Right lobe of liver (tissue), 6 donors: ENCODE measurements around the gene TPT1. TPM values are rescaled to one million over a fixed set of nuclear protein-coding genes. Genes with fewer than 3 reads are reported as not detected.
"Not testable (repeated sequence)": the region's sequence is repeated elsewhere in the genome, so short reads cannot be mapped to it uniquely, and the experiment has no call there.

Experiments
- ATAC-seq, 4 donors: fragments of 200-7000 bp; cut with Tn5 transposase; one replicate each; pipeline ENCODE4 v1.9.1; 2020; ENCODE audit warnings: mild to moderate bottlenecking in 4 of 4, moderate library complexity in 4 of 4
- DNase-seq, 3 donors: peaks; one replicate each; pipeline ENCODE4 v3.0.0-alpha.2; 2020
- H3K27ac ChIP-seq, 3 donors: fragments of 200-600 bp; one replicate each; pipeline ENCODE4 v1.8.0; 2022
- H3K27me3 ChIP-seq, 2 donors: fragments of 200-600 bp; one replicate each; pipeline ENCODE4 v1.8.0; 2022
- H3K36me3 ChIP-seq, 4 donors: fragments of 200-600 bp; sonication (generic) in 1 of 4; one replicate each; pipeline versions ENCODE4 v1.5.1 to v1.8.0; 2017 to 2022; ENCODE audit warnings: control low read depth in 1 of 4
- H3K4me1 ChIP-seq, 4 donors: fragments of 200-600 bp; sonication (generic) in 1 of 4; one replicate each; pipeline versions ENCODE4 v1.5.1 to v1.8.0; 2017 to 2022; ENCODE audit warnings: control low read depth in 1 of 4
- H3K4me3 ChIP-seq, 3 donors: fragments of 200-600 bp; one replicate each; pipeline ENCODE4 v1.8.0; 2022
- H3K9me3 ChIP-seq, 4 donors: fragments of 200-600 bp; sonication (generic) in 1 of 4; one replicate each; pipeline versions ENCODE4 v1.5.1 to v1.8.0; 2017 to 2022; ENCODE audit warnings: control low read depth in 1 of 4
- POLR2A ChIP-seq: fragments of 450-650 bp; IDR thresholded peaks from one replicate; pipeline ENCODE4 v1.6.1; 2017; ENCODE audit warnings: antibody characterized with exemption, mild to moderate bottlenecking
- WGBS: methylation state at CpG from one replicate; pipeline ENCODE4 v1.1.6; 2018; ENCODE audit warnings: low coverage, low lambda C conversion rate; ENCODE audit not compliant: insufficient coverage; ENCODE audit errors: missing lambda C conversion rate; 5-methylcytosine and 5-hydroxymethylcytosine counted together
- intact Hi-C, 2 donors: fragments of 100-400 bp; cut with DNase I; formaldehyde crosslinking; loops; one replicate each; pipeline versions ENCODE4 v1.11.2 to v1.14.1; 2022
- total RNA-seq, 6 experiments: library from RNA; depleted of rRNA in 2 of 6; stranded (reverse); fragments of >200 nt in 2 of 6; fragmentation: NEBNext Ultra II Directional in 3 of 6; extraction: Animal tissue kit (Norgen Biotek cat#: 25700) in 3 of 6; gene quantifications; one replicate each; pipeline versions ENCODE4 v1.1.0 to v1.2.4, GENCODE V29; 2016 to 2023
- TF ChIP-seq, protein P1 (sequence below), 4 donors: fragments of 200-600 bp in 3 of 4; fragments of 450-650 bp in 1 of 4; IDR thresholded peaks; one replicate each; pipeline versions ENCODE4 v1.5.1 to v1.8.0; 2016 to 2022; ENCODE audit warnings: antibody characterized with exemption in 4 of 4, mild to moderate bottlenecking in 2 of 4
- donor health status: DM: no; HTN: yes; CAD: no.
- donor health status: DM: no; HTN: no; CAD: no.
- donor health status: DM: no; HTN: no; CAD: no.
- donor health status: DM: no; HTN: yes; CAD: no.
- donor health status: DM: no; HTN: yes; CAD: no.

TPT1 gene
- total RNA-seq, 6 experiments from 2014 or later, result 1,466 to 3,393 (median 2,295) TPM

- Histone ChIP-seq H3K36me3 (no peaks in the 10 kb centered on the region), H3K27ac (no peak overlapping the region), H3K4me1 (peaks cover 0 to 9% (median 0%) of the 10 kb centered on the region in 4 donors), H3K9me3 (no peaks in the 10 kb centered on the region), H3K4me3 (no peak overlapping the region), H3K27me3 (no peaks in the 10 kb centered on the region)
- DNase-seq (no peak), ATAC-seq (no peak)
- 100% methylated on average over 3 of the region's 5 CpGs for WGBS
- intact Hi-C loops, result no loop called here
- TF ChIP-seq, protein P1, sequence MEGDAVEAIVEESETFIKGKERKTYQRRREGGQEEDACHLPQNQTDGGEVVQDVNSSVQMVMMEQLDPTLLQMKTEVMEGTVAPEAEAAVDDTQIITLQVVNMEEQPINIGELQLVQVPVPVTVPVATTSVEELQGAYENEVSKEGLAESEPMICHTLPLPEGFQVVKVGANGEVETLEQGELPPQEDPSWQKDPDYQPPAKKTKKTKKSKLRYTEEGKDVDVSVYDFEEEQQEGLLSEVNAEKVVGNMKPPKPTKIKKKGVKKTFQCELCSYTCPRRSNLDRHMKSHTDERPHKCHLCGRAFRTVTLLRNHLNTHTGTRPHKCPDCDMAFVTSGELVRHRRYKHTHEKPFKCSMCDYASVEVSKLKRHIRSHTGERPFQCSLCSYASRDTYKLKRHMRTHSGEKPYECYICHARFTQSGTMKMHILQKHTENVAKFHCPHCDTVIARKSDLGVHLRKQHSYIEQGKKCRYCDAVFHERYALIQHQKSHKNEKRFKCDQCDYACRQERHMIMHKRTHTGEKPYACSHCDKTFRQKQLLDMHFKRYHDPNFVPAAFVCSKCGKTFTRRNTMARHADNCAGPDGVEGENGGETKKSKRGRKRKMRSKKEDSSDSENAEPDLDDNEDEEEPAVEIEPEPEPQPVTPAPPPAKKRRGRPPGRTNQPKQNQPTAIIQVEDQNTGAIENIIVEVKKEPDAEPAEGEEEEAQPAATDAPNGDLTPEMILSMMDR (IDR thresholded peaks at IDR 0.05), result no peak
- TF ChIP-seq POLR2A, result no peak
These were observed 44.3 kb upstream of the TPT1 start for GRCh38 chr13:45385320-45385719.

DNA sequence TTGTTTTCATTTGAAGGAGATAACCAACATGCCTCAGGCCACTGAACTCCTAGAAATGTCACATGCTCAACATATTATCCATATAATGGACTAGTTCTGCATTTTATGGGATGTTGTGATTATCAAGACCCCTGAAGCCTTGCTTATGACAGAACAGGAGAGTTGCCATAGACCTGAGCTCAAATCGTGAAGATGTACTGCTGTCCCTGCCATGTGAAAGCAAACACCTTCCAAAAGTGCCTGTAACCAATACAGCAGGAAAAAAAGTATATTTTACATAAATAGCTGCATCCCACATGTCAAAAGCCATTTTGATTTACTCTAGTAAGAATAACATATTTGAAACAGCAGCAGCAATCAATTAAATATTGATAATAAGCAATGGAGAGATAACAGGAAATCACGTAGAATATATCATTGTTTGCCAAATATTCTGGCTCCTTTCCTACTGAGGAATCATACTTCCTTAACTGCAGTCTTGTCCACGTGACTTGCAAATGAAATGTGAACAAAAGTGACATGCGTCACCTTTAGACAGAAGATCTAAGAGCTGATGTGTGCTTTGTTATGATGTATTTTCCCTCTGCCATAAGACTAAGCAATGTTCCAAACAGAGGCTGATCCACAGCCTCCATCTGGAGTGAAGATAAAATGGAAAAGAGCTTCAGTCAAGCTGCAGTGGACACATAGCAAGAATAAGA lies 43.6 kb upstream of the TPT1 start:
- WGBS, result 61% methylated on average over 4 of the region's 4 CpGs
- ATAC-seq (no peak), DNase-seq (no peak)
- Histone ChIP-seq H3K27me3 (no peaks in the 10 kb centered on the region), H3K9me3 (no peaks in the 10 kb centered on the region), H3K36me3 (no peaks in the 10 kb centered on the region), H3K4me3 (no peak overlapping the region), H3K27ac (no peak overlapping the region), H3K4me1 (peaks cover 0 to 9% (median 0%) of the 10 kb centered on the region in 4 donors)
- TF ChIP-seq, protein P1 (IDR thresholded peaks at IDR 0.05), result no peak
- no peak for TF ChIP-seq POLR2A
- intact Hi-C loops, result no loop called here

DNA sequence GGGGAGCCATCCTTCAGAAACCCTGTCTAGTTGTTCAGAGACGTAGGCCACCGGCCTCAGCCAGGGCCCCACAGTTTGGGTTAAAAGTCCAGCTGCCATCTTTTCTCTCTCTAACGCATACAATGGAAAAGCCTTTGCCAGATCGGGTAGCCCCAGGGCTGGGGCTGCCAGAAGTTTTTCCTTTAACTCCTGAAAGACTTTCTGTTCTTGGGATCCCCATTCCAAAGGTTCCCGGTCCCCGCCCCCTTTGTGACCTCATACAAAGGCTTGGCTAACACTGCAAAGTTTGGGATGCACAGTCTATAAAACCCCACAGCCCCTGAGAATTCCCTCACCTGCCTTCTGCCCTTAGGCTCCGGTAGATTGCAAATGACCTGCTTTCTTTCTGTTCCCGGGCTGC lies 41.8 kb upstream of the TPT1 start:
- intact Hi-C loops, H3K27ac ChIP-seq, H3K9me3 ChIP-seq, ATAC-seq, H3K4me3 ChIP-seq, DNase-seq, H3K36me3 ChIP-seq, H3K4me1 ChIP-seq, H3K27me3 ChIP-seq: not testable (repeated sequence)
- WGBS, result 95% methylated on average over 6 of the region's 8 CpGs

DNA sequence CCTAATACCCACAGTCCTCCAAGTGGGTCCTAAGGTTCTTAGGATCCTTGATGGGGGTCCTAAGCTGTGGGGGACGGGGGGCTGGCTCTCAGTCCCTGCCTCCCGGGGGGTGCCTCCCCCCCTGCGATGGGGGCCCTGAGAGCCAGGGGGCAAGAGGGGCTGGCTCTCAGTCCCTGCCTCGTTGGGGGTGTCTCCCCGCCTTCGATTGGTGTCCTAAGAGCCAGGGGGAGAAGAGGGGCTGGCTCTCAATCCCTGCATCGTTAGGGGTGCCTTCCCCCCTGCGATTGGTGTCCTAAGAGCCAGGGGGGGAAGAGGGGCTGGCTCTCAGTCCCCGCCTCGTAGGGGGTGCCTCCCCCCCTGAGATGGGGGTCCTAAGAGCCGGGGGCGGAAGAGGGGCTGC lies 40.2 kb upstream of the TPT1 start:
- Histone ChIP-seq H3K4me1 (peaks cover 0 to 5% (median 0%) of the 10 kb centered on the region in 4 donors), H3K4me3 (no peak overlapping the region), H3K27ac (no peak overlapping the region), H3K36me3 (no peaks in the 10 kb centered on the region), H3K27me3 (no peaks in the 10 kb centered on the region), H3K9me3 (no peaks in the 10 kb centered on the region)
- intact Hi-C loops, result no loop called here
- ATAC-seq (no peak), DNase-seq (no peak)
- 86% methylated on average over 6 of the region's 12 CpGs for WGBS
- no peak for TF ChIP-seq POLR2A
- TF ChIP-seq, protein P1 (IDR thresholded peaks at IDR 0.05), result no peak

DNA sequence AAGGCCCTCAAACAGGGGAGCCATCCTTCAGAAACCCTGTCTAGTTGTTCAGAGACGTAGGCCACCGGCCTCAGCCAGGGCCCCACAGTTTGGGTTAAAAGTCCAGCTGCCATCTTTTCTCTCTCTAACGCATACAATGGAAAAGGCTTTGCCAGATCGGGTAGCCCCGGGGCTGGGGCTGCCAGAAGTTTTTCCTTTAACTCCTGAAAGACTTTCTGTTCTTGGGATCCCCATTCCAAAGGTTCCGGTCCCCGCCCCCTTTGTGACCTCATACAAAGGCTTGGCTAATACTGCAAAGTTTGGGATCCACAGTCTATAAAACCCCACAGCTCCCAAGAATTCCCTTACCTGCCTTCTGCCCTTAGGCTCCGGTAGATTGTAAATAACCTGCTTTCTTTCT lies 39.7 kb upstream of the TPT1 start:
- H3K27me3 ChIP-seq, H3K9me3 ChIP-seq, H3K4me1 ChIP-seq, intact Hi-C loops, DNase-seq, H3K27ac ChIP-seq, ATAC-seq, H3K36me3 ChIP-seq, H3K4me3 ChIP-seq: not testable (repeated sequence)
- 100% methylated on average over 1 of the region's 8 CpGs for WGBS

- H3K4me1 ChIP-seq, H3K36me3 ChIP-seq, H3K4me3 ChIP-seq, DNase-seq, H3K27me3 ChIP-seq, intact Hi-C loops, H3K9me3 ChIP-seq, H3K27ac ChIP-seq, ATAC-seq: not testable (repeated sequence)
- 100% methylated on average over 3 of the region's 10 CpGs for WGBS
These were observed 38.5 kb upstream of the TPT1 start for GRCh38 chr13:45379516-45379915.

- H3K4me1 ChIP-seq, H3K36me3 ChIP-seq, H3K27ac ChIP-seq, intact Hi-C loops, DNase-seq, H3K4me3 ChIP-seq, ATAC-seq, H3K9me3 ChIP-seq, H3K27me3 ChIP-seq: not testable (repeated sequence)
- 80% methylated on average over 1 of the region's 8 CpGs for WGBS
These were observed 37.8 kb upstream of the TPT1 start for GRCh38 chr13:45378786-45379185.

- ATAC-seq, H3K4me1 ChIP-seq, DNase-seq, H3K4me3 ChIP-seq, H3K36me3 ChIP-seq, intact Hi-C loops, H3K9me3 ChIP-seq, H3K27ac ChIP-seq, H3K27me3 ChIP-seq: not testable (repeated sequence)
- 40% methylated on average over 1 of the region's 12 CpGs for WGBS
These were observed 36.3 kb upstream of the TPT1 start for GRCh38 chr13:45377314-45377713.

DNA sequence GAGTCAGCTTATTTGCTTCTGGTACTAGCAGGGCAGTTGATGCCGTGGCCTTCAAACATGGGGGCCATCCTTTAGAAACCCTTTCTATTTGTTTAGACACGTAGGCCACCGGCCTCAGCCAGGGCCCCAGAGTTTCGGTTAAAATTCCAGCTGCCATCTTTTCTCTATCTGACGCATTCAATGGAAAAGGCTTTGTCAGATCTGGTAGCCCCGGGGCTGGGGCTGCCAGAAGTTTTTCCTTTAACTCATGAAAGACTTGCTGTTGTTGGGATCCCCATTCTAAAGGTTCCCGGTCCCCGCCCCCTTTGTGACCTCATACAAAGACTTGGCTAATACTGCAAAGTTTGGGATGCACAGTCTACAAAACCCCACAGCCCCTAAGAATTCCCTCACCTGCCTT lies 35.7 kb upstream of the TPT1 start:
- H3K36me3 ChIP-seq, intact Hi-C loops, H3K27me3 ChIP-seq, ATAC-seq, H3K9me3 ChIP-seq, H3K4me1 ChIP-seq, DNase-seq, H3K4me3 ChIP-seq, H3K27ac ChIP-seq: not testable (repeated sequence)
- WGBS, result 72% methylated on average over 2 of the region's 8 CpGs
